Caco-2 (cell line): Measurements from ENCODE around the gene MRPS15. TPM values are rescaled to one million over a fixed set of nuclear protein-coding genes. Genes with fewer than 3 reads are reported as not detected.

Source experiments
- BruUV-seq: library from RNA; stranded (reverse); fragments of 400-500 nt; replicated peaks from 2 replicates; lab custom pipeline; 2021; lab: Mats Ljungman, UMichigan
- CTCF ChIA-PET: fragments of 300-600 bp; sonication (Branson Sonifier 250); formaldehyde crosslinking; loops from one replicate; lab custom pipeline; 2022; ENCODE audit warnings: antibody characterized with exemption; lab: Charles Lee
- POLR2A ChIA-PET: fragments of 300-600 bp; sonication (Branson Sonifier 250); formaldehyde crosslinking; loops from one replicate; lab custom pipeline; 2022; ENCODE audit warnings: antibody characterized with exemption; lab: Charles Lee
- DNase-seq, 2 experiments: peaks; one replicate each; pipeline versions ENCODE4 v3.0.0 to v3.0.0-alpha.2; 2020 to 2022
- H3K27me3 ChIP-seq: replicated peaks from 2 replicates; pipeline ENCODE4 v1.6.0; 2011; ENCODE audit warnings: low read length; ENCODE audit not compliant: control insufficient read depth, insufficient read depth
- H3K36me3 ChIP-seq: 2 replicates; pipeline ENCODE4 v1.5.1; 2011; ENCODE audit warnings: low read length; ENCODE audit not compliant: control insufficient read depth, insufficient read depth
- H3K4me1 ChIP-seq: fragments of 250-450 bp; sonication (Bioruptor Pico); 2 replicates; pipeline ENCODE4 v1.5.1; 2020; ENCODE audit warnings: mild to moderate bottlenecking
- H3K4me3 ChIP-seq: 2 replicates; pipeline ENCODE4 v1.5.1; 2011; ENCODE audit warnings: low read depth, mild to moderate bottlenecking, control low read depth, low read length
- H3K9me3 ChIP-seq: fragments of 250-450 bp; sonication (Bioruptor Pico); 2 replicates; pipeline ENCODE4 v1.5.1; 2020; ENCODE audit warnings: mild to moderate bottlenecking, moderate library complexity
- H3K27ac Mint-ChIP-seq: one replicate; pipeline ENCODE4 v1.8.0; 2022; ENCODE audit warnings: mixed read lengths; ENCODE audit not compliant: unreplicated experiment
- H3K27me3 Mint-ChIP-seq: one replicate; pipeline ENCODE4 v1.8.0; 2022; ENCODE audit warnings: mixed read lengths; ENCODE audit not compliant: insufficient read depth, unreplicated experiment
- H3K36me3 Mint-ChIP-seq: one replicate; pipeline ENCODE4 v1.8.0; 2022; ENCODE audit warnings: mild to moderate bottlenecking, mixed read lengths; ENCODE audit not compliant: insufficient read depth, unreplicated experiment
- H3K4me1 Mint-ChIP-seq: one replicate; pipeline ENCODE4 v1.8.0; 2022; ENCODE audit warnings: low read depth, mixed read lengths; ENCODE audit not compliant: unreplicated experiment
- H3K4me3 Mint-ChIP-seq: one replicate; pipeline ENCODE4 v1.8.0; 2022; ENCODE audit warnings: mild to moderate bottlenecking, moderate library complexity, mixed read lengths; ENCODE audit not compliant: unreplicated experiment
- H3K9me3 Mint-ChIP-seq: one replicate; pipeline ENCODE4 v1.8.0; 2022; ENCODE audit warnings: mixed read lengths; ENCODE audit not compliant: unreplicated experiment
- CTCF ChIP-seq, 2 experiments: fragments of 200-600 bp in 1 of 2; IDR thresholded peaks; 1 replicate in 1 of 2; 2 replicates in 1 of 2; pipeline versions ENCODE4 v1.5.1 to v1.8.0; 2011 to 2022; ENCODE audit warnings: antibody characterized with exemption in 1 of 2, control low read depth in 1 of 2, inconsistent platforms in 1 of 2, low read depth in 1 of 2, low read length in 1 of 2, mild to moderate bottlenecking in 1 of 2, moderate library complexity in 1 of 2; ENCODE audit not compliant: insufficient read depth in 1 of 2, severe bottlenecking in 1 of 2, unreplicated experiment in 1 of 2
- intact Hi-C: fragments of 100-400 bp; cut with micrococcal nuclease; formaldehyde crosslinking; loops from one replicate; pipeline ENCODE4 v1.10.0; 2022; ENCODE audit not compliant: unreplicated experiment
- total RNA-seq: library from RNA; stranded (reverse); gene quantifications from 2 replicates; pipeline ENCODE4 v1.2.3, GENCODE V29; 2022

Gene MRPS15
- total RNA-seq, 1 experiment from 2014 or later: 70.2 TPM

DNA sequence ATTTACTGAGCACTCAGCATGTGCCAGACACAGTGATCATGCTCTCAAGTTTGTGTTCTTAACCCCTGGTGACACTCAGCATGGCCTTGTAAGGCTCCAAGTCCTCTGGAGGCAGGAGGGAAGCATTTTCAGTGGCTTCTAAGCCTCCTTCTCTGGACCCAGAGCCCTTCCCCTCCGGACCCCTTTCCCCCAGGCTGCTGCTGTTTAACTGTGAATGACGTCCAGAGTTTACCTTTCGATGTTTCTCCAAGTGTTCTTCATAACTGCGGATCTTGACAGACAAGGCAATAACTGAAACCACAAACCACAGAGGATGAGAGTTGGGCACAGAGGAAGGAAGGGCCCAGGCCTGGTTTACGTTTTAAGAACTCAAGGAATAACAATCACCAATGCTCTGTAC is 6.5 kb downstream of the MRPS15 start:
- no peaks in the 10 kb centered on the region for H3K27me3 Mint-ChIP-seq
- no peak for DNase-seq
- CTCF ChIA-PET: no interaction called here
- Histone ChIP-seq H3K4me3 (no peak overlapping the region), H3K27me3 (no peaks in the 10 kb centered on the region), H3K9me3 (no peaks in the 10 kb centered on the region), H3K4me1 (no peaks in the 10 kb centered on the region), H3K36me3 (no peaks in the 10 kb centered on the region)
- TF ChIP-seq CTCF (IDR thresholded peaks at IDR 0.05; ENCODE audit: insufficient read depth in 1 of 2, low read depth in 1 of 2, low read length in 1 of 2, severe bottlenecking in 1 of 2, unreplicated experiment in 1 of 2): no peak
- peaks cover 26% of the 10 kb centered on the region for H3K36me3 Mint-ChIP-seq
- no peak overlapping the region for H3K4me3 Mint-ChIP-seq
- no peaks in the 10 kb centered on the region for H3K9me3 Mint-ChIP-seq
- no TSS peak for BruUV-seq
- POLR2A ChIA-PET: interaction anchor here (0.6 kb wide), 1 partner anchor 370 kb away, joined by 13 read pairs; no protein-coding TSS in a partner anchor
- no peak overlapping the region for H3K27ac Mint-ChIP-seq
- no peaks in the 10 kb centered on the region for H3K4me1 Mint-ChIP-seq
- intact Hi-C loops: no loop called here

GRCh38 chr1:36456391-36456928 is 7.7 kb downstream of the MRPS15 start:
- no peaks in the 10 kb centered on the region for H3K27me3 Mint-ChIP-seq
- TF ChIP-seq CTCF (IDR thresholded peaks at IDR 0.05; ENCODE audit: insufficient read depth in 1 of 2, low read depth in 1 of 2, low read length in 1 of 2, severe bottlenecking in 1 of 2, unreplicated experiment in 1 of 2): no peak
- no peaks in the 10 kb centered on the region for H3K9me3 ChIP-seq
- no peaks in the 10 kb centered on the region for H3K36me3 ChIP-seq
- no TSS peak for BruUV-seq
- H3K4me3 Mint-ChIP-seq: no peak overlapping the region
- ChIA-PET POLR2A (interaction anchor here (0.5 kb wide), 1 partner anchor 106 kb away, joined by 3 read pairs; no protein-coding TSS in a partner anchor), CTCF (no interaction called here)
- no peaks in the 10 kb centered on the region for H3K27me3 ChIP-seq
- no peaks in the 10 kb centered on the region for H3K4me1 ChIP-seq
- intact Hi-C loops: no loop called here
- peaks cover 30% of the 10 kb centered on the region for H3K36me3 Mint-ChIP-seq
- H3K4me3 ChIP-seq: no peak overlapping the region
- no peak overlapping the region for H3K27ac Mint-ChIP-seq
- H3K4me1 Mint-ChIP-seq: no peaks in the 10 kb centered on the region
- DNase-seq: no peak
- H3K9me3 Mint-ChIP-seq: no peaks in the 10 kb centered on the region

- Mint-ChIP-seq H3K4me3 (no peak overlapping the region), H3K9me3 (no peaks in the 10 kb centered on the region), H3K27me3 (no peaks in the 10 kb centered on the region), H3K36me3 (peaks cover 26% of the 10 kb centered on the region), H3K27ac (no peak overlapping the region), H3K4me1 (no peaks in the 10 kb centered on the region)
- no peak for DNase-seq
- BruUV-seq: no TSS peak
- TF ChIP-seq CTCF (IDR thresholded peaks at IDR 0.05; ENCODE audit: insufficient read depth in 1 of 2, low read depth in 1 of 2, low read length in 1 of 2, severe bottlenecking in 1 of 2, unreplicated experiment in 1 of 2): no peak
- H3K9me3 ChIP-seq: no peaks in the 10 kb centered on the region
- ChIA-PET POLR2A (interaction anchor here (1.7 kb wide), 1 partner anchor 9 kb away, joined by 6 read pairs; the partner anchor contains the start of gene MRPS15), CTCF (no interaction called here)
- H3K4me1 ChIP-seq: no peaks in the 10 kb centered on the region
- no peak overlapping the region for H3K4me3 ChIP-seq
- no peaks in the 10 kb centered on the region for H3K27me3 ChIP-seq
- H3K36me3 ChIP-seq: no peaks in the 10 kb centered on the region
- intact Hi-C loops: no loop called here
Measured at GRCh38 chr1:36455386-36455785, 8.8 kb downstream of the MRPS15 start.
